ENCODE results near the gene SLC1A1.
"Not testable (repeated sequence)": the region's sequence is repeated elsewhere in the genome, so short reads cannot be mapped to it uniquely, and the experiment has no call there.

The SLC1A1 gene

DNA sequence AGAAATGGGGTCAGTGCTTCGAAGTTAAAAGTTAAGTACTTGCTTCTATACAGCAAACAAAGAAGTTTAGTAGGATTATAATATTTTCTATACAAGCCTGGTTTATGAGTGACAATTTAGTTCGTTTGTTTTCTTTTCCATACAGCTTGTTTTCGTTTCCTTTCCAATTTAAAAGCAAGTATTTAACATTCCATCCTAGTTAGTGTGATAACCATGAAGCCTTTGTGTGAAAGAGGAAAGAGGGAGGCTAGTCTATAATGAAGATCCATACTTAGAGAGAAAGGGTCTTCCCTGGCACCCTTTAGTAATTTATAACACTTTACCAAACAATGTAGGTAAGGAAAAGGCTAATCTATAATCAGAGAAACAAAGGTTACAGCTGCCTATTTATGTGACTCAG, 51.0 kb downstream of the SLC1A1 start:
- DNase-seq: no peak

DNA sequence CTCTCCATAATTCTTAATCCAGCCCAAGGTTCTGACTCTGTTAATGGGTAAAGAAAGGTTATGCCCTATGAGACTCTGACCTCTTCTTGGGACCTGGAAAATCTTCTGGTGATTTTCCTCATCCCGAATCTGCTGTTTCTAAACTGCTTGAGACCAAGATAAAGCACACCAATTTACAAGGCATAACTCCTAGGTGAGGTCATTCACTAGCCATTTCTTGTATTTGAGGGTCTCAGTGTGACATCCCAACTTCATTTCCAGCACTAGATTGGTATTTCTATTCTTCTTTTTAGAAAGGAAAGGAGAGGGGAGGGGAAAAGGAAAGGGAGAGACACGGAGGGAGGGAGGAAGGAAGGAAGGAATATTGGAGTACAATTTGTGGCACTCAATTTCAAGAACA, 51.6 kb downstream of the SLC1A1 start:
- no peak for DNase-seq

DNA sequence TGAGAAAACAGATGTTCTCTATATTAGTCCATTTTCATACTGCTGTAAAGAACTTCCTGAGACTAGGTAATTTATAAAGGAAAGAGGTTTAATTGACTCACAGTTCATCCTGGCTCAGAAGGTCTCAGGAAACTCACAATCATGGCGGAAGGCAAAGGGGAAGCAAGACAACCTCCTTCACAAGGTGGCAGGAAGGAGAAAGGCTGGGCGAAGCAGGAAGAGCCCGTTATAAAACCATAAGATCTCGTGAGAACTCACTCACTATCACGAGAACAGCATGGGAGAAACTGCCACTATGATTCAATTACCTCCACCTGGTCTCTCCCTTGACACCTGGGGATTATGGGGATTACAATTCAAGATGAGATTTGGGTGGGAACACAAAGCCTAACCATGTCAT, 54.4 kb downstream of the SLC1A1 start:
- not testable (repeated sequence) for DNase-seq

DNA sequence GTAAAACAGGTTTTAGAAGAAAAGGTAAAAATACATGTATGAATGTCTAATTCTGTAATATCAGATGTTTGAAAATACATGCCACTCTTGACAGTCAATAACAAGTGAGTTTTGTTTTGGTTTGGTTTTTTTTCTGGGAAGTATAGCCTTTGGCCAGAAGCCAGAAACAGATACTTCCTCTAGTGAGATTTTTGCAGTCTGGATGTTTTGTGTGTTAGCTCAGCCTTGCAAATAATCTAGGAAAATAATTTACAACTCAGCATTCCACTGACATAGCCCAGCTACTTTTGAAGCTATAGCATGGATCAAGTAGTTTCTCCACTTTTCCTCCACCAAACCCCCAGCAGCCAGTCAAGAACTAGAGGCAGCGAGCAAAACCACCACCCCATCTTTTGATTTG, 56.7 kb downstream of the SLC1A1 start:
- DNase-seq: no peak

DNA sequence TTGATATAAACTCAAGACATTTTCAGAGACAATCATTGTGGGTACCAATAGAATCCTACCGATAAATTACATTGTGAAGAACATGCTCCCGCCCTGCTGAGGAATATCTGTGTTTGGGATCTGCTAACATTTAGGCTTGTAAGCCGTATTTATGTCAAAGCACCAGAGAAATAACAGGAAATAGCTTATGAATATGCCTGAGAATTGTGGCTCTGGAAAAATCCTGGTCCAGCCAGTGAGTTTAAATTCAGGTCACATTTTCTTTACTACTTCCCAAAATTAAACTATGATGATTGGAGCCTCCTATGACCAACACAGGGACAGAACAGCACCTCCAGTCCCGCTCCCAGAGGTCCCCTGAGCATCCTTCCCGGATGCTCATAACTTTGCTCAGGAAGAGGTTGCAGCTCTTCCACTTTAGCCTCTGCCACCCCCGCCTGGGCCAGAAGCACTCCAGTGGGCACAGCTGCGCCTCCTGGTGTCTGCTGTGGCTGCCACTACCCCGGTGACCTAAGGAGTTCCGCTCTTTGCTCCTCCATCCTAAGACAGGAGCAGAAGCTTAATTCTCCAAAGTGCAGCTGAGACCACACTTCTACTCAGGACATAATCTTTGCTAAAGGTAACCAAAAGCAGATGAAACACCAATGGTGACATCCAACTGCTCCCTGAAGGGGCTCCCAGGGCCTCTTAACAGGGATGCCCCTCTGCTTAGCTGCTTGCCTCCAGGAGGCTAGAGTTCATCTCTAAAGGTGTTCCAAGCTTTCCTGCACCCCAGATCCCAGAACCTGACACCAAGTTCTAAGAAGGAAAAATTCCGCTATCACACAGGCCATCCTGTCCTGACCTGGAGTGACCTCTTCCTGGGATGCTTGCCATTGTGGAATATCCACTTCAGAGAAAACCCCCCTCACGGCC, 58.8 kb downstream of the SLC1A1 start:
- DNase-seq: no peak

DNA sequence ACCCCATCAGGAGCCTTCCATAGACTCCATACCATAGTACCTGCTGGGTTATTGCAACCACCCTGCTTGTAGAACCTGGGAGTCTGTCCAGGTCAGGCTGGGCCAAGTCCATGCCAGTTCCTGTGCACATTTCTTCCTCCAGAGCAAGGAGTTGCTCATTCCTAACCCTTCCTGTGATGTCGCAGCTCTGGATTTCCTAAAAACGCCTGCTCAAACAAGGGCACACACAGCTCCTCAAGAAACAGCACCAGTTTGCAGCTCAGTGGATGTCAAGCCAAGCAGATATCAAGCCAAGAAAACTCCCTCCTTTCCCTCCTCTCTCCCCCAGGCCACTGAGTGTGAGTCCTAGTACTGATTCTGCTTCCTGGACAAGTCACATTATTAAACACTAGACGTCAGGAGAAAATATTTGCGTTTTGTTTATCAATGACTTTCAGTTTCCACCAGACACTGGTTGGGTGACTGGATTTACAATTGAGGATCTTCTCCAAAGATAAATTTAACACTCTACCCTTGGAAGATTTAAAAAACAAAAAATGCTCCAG, 59.6 kb downstream of the SLC1A1 start:
- no peak for DNase-seq

DNA sequence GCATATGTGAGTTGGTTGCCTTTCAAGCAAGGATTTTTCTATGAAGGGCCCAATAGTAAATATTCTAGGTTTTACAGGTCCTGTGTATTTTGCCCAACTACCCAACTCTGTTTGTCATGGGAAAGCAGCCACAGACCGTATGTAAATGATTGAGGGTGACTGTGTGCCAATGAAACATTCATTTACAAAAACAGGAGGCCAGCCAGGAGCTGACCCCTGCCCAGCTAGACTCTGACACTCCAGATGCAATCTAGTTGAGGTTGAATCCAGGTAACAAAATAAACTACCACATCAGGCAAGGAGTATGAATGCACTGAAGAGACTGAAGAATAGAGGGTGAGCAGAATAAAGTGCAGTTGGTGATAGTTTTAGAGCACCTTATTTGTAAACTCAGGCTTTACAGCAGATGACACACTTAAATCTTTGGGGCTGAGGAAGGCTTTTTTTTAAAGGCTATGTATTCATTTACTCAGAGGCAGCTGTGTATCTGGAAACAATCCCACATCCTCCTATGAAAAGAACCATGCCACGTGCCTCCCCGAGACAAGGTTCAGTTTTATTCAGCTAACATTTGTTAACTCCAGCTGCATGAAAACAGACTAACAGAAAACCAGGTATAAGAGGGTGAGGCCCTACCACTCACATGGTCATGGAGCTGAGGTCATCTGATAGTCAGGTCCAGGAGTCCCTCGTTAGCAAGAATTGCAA, 60.7 kb downstream of the SLC1A1 start:
- no peak for DNase-seq

DNA sequence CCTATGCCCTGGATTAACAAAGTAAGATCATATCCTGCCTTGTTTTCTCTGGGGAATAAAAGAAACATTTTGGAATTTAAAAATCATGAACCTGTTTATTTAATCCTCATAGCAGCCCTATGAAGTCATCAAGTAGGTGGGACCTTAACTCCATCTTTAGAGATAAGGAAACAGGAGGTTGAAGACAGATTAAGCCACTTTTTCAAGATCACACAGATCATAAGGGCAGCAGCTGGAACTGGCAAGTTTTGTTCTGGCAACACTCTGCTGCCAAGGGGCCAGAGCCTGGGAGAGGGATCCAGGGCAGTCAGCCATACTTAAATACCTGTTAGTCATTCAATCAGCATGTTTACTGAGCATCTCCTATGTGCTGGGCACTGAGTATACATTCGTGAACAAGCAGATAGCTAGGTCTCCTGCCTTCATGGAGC, 63.7 kb downstream of the SLC1A1 start:
- DNase-seq: no peak

DNA sequence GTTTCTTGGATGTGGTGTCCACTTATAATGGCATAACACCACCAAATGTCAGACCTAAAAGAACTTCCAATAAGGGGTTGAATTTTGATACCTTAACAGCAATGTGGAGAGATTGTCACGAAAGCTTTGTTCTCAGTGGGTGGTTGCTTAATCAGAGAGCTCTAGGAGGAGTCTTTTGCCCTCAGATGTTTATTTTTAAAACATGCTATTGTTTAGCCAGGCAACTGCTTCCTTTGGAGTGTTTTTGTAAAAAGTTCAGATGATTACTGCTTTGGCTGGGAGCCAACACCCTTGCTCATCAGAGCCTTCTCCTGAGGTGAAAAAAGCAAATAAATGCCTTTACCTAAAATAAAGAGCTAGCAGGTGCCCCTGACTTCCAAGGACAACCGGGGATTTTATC, 65.0 kb downstream of the SLC1A1 start:
- no peak for DNase-seq

DNA sequence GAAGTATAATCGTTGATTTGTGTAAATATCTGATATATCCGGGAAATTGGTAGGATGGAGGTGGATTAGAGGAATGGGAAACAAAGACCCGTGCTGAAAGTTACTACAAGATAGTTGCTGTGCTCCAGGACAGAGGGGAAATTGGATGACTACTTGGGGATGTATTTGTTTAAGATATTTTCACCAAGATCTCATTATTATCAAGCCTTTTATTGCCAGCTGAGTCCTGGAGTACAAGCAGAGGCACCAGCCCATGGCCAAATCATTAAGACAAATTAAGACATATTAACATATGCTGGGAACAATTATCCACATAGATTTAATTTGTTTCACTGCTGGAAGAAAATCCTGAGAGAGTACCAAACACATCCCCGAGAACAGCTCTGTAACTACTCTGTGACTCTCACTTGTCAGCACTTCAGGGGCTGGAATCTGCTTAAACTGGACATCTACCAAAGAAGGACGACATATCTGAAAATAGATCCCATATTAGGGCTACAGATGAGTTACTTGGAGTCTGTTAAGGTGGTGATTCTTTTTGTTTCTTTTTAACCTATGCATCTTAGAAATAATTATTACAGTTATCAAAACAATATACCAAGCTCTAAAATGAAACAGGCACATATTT, 68.2 kb downstream of the SLC1A1 start:
- DNase-seq: no peak

DNA sequence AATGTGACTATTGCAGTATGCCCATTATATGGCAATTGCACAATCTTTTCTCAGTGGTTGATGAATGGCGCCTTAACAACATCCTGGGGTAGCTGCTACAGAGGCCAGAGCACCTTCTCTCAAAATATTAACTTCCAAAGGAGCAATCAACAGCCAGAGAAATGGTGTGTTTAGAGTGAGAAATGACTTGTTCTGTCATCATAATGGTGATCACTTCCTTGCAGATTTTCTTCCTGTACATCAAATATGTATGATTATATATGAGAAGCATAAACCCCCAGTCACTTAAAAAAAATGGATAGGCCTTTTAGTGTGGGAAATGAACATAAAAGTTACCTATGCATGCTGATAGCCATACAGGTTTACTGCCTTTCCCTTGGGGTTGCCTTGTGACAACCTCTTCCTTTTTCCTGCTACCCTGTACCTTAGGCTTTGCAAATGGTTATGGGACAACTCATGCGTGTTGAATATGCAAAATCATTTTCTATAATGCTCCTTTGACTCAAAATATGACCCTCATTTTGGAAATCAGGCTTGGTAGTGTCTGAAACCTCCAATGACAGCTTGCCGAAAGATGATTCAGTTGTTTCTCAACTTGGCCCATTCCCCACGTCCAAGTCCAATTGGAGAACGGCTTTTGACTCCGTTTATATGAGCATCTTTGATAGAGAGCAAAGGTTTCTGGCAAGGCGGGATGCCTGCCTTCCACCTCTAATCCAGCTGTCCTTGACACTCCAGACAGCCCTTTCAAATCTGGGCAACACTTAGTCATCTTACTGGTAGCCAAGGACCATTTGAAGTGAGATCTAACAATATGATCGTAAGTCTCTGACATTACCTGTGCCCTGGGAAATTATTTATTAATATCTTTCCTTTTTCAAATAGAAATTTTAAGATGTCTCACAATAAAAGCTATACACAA, 69.3 kb downstream of the SLC1A1 start:
- DNase-seq: no peak

DNA sequence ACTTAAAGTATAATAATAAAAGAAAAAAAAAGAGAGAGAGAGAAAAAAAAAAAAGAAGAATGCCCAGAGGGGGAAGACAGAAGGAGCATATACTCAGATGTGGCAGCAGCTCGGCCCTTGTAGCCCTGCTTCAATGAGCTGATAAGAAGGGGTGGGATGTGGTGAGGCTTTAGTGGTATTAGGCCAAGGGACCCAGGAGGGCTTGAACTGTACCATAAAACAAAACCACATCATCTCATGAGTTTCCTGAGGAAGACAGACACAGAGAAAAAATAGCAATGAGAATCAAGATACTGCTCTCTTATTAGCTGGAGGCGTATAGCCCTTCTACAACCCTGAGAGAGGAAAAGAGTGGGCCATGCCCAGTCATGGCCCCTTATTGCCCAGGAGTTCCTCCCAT, 72.8 kb downstream of the SLC1A1 start:
- no peak for DNase-seq

DNA sequence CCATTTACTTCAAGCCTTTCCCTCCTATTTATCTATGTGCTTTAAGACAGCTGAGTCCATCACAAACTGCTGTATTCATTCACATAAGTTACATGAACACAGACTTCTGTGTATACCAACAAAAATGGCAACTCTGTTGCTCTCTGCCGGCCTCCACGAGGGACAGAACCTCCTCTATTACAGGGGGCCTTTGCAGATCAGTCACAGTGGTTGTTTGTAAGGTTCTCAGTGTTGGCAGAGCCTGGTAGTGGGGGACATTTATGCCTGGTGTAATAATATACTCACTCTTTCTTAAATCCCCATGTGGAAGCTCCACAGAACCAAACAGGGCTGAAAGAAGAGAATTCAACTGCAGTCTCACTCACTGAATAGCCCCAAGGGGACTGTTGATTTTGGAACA, 76.5 kb downstream of the SLC1A1 start:
- peak in 12 of 58 donors; percentile 10 to 50 (median 26) for DNase-seq

DNA sequence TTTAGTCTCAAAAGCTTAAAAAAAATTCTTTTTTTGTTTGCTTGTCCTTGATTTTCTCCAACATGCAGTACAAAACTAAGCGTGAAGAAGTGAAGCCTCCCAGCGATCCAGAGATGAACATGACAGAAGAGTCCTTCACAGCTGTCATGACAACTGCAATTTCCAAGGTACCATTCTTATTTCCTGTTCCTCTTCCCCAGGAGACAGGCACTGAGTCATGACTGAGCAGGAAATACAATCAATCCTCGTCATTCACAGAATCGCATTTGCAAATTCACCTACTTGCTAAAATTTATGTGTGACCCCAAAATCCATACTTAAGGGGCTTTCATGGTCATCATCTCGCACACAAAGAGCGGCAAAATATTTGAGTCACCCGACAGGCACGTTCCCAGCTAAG, 77.3 kb downstream of the SLC1A1 start:
- no peak for DNase-seq

DNA sequence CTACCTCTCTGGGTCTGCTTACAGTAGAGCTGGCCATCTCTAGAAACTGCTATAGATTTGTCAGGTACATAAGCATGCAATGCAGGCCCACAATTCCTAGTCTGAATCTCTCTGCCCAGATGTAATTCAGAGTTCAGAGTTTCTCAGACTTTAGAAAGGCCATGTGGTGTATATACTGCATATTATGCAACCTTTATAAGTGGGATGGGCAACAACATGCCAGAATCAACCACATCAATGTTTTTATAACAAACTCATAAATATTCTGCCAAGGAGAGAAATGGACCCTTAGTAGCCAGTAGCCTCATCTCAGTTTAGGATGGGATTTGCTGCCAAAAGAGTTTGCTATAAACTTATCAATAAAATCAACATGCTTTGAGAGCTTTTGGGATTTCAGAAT, 78.8 kb downstream of the SLC1A1 start:
- no peak for DNase-seq

DNA sequence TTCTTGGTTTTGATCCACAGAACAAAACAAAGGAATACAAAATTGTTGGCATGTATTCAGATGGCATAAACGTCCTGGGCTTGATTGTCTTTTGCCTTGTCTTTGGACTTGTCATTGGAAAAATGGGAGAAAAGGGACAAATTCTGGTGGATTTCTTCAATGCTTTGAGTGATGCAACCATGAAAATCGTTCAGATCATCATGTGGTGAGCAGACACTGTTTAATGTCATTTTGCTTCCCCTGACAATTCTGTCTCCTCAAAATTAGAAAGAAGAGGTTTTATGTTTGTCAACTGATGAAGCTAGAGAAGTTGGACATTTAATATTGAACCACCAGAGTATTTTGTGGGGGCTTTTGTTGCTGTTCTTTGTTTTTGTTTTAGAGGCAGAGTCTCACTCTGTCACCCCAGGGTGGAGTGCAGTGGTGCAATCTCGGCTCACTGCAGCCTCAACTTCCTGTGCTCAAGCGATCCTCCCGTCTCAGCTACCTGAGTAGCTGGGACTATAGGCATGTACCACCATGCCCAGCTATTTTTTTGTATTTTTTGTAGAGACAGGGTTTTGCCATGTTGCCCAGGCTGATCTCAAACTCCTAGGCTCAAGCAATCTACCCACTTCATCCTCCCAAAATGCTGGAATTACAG, 82.0 kb downstream of the SLC1A1 start:
- DNase-seq: no peak

DNA sequence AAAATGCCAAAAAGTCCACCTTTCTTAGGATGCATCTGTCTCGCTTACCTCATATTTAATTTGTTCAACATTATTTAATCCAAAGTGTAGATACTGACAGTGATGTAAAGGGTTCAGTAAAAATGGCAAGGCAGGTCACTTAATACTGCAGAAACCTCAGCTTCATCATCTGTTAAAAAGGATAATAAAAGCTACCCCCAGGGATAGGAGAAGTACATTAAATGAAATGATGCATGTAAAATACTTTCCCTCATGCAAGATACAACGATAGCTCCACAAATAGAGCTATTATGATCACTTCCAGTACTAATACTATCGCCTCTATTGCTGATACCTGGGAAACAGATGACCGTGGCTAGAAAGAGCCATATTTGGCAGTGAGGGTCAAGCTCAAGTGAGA, 82.9 kb downstream of the SLC1A1 start:
- DNase-seq: no peak

DNA sequence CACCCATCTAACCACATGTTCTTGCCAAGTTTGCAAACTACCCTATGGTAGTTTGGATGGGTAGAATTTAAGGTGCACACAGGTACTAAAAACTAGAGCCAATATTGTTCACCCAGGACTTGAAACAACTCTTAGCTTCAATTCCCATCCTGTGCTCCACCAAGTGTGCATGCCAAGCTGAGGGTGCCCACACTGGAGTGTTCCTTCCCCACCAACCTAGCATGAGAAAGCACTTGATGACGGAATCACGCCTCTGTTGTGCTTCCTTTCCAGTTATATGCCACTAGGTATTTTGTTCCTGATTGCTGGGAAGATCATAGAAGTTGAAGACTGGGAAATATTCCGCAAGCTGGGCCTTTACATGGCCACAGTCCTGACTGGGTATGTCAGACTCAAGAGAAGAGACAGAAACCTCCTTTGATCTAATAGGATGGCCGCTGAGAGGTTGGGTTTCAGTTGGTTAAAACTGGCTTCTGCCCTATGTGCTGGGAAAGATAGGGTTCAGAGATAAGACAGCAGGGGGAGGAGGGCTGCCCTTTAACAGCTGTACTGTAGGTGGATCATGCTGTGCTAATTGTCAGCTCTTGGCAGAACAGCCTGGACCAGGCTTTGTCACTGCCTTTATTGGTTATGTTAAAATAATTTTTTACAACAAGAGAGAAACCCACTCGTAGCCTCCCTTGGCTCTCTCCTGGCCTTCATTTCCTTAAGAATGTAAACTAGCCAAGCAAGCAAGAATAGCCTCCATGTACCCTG, 83.5 kb downstream of the SLC1A1 start:
- peak in 24 of 58 donors; percentile 2 to 74 (median 36) for DNase-seq

DNA sequence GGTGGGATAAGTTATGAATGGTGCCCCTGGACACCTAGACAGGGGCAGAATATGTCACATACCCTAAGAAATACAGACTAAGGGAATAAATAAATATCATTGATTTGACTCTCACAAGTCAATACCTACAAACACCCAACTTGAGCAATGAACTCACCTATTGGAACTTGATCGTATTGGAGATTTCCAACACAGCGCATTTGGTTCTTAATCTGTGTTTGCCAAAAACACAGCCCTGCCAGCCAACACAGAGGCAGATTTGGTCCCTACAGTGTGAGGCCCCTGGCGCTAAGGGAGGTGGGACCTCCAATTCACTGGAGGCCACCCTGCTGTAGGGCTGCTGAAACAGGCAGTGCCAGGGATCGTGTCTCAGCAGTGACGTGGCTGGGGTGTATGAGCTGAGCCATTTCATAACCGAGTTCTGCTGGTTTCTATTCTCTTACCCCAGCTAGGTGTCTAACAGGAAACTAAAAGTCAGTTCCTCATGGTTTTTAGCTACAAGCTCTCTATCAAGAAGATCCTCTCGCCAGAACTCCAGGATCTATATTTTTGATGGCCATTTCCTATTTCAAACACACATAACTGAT, 84.5 kb downstream of the SLC1A1 start:
- no peak for DNase-seq

All from anterior cingulate cortex (tissue), 58 donors.